ENCODE results near the gene WDR88.
A peak's percentile ranks its signal among the peaks of the same experiment; 100 is the strongest.

Gene WDR88

GRCh38 chr19:33167438-33167837, 35.5 kb downstream of the WDR88 start:
- no peak for TF ChIP-seq CTCF (IDR thresholded peaks at IDR 0.05; ENCODE audit: low read depth, low read length)
- in situ Hi-C loops (cut with HindIII; ENCODE audit: low sequenced_read_pairs) = no loop called here
- DNase-seq (ENCODE audit: low read depth, low spot score) = no peak
- H3K4me3 ChIP-seq (ENCODE audit: low read depth, low read length) = no peak overlapping the region

- H3K4me3 ChIP-seq (ENCODE audit: low read depth, low read length) = no peak overlapping the region
- TF ChIP-seq CTCF (IDR thresholded peaks at IDR 0.05; ENCODE audit: low read depth, low read length) = no peak
- in situ Hi-C loops (cut with HindIII; ENCODE audit: low sequenced_read_pairs) = no loop called here
- no peak for DNase-seq (ENCODE audit: low read depth, low spot score)
These were observed 36.6 kb downstream of the WDR88 start for GRCh38 chr19:33168528-33168927.

GRCh38 chr19:33171222-33171795, 39.4 kb downstream of the WDR88 start:
- in situ Hi-C loops (cut with HindIII; ENCODE audit: low sequenced_read_pairs) = no loop called here
- no peak for DNase-seq (ENCODE audit: low read depth, low spot score)
- TF ChIP-seq CTCF (IDR thresholded peaks at IDR 0.05; ENCODE audit: low read depth, low read length) = no peak
- no peak overlapping the region for H3K4me3 ChIP-seq (ENCODE audit: low read depth, low read length)

- TF ChIP-seq CTCF (IDR thresholded peaks at IDR 0.05; ENCODE audit: low read depth, low read length) = no peak
- DNase-seq (ENCODE audit: low read depth, low spot score) = peak; percentile 32
- no peak overlapping the region for H3K4me3 ChIP-seq (ENCODE audit: low read depth, low read length)
- in situ Hi-C loops (cut with HindIII; ENCODE audit: low sequenced_read_pairs) = no loop called here
These were observed 40.0 kb downstream of the WDR88 start for GRCh38 chr19:33171916-33172359.

GRCh38 chr19:33174186-33174585, 42.3 kb downstream of the WDR88 start:
- TF ChIP-seq CTCF (IDR thresholded peaks at IDR 0.05; ENCODE audit: low read depth, low read length) = no peak
- no peak overlapping the region for H3K4me3 ChIP-seq (ENCODE audit: low read depth, low read length)
- no peak for DNase-seq (ENCODE audit: low read depth, low spot score)
- in situ Hi-C loops (cut with HindIII; ENCODE audit: low sequenced_read_pairs) = no loop called here

GRCh38 chr19:33175156-33175782, 43.4 kb downstream of the WDR88 start:
- no peak for DNase-seq (ENCODE audit: low read depth, low spot score)
- no peak for TF ChIP-seq CTCF (IDR thresholded peaks at IDR 0.05; ENCODE audit: low read depth, low read length)
- in situ Hi-C loops (cut with HindIII; ENCODE audit: low sequenced_read_pairs) = no loop called here
- H3K4me3 ChIP-seq (ENCODE audit: low read depth, low read length) = no peak overlapping the region
